ENCODE results near the gene TRPM8.
A peak's percentile ranks its signal among the peaks of the same experiment; 100 is the strongest.
"Not testable (repeated sequence)": the region's sequence is repeated elsewhere in the genome, so short reads cannot be mapped to it uniquely, and the experiment has no call there.

Gene TRPM8

GRCh38 chr2:233917116-233917515 lies at the start of gene TRPM8:
Gene TRPM8, plus strand, starts transcription at chr2:233917373. Its CDS starts 9,165 bp downstream, at chr2:233926538.
- no peak for DNase-seq (ENCODE audit: low read depth in 2 of 2)

GRCh38 chr2:233867993-233868532 lies 49.1 kb upstream of the TRPM8 start, which contains the start of gene MSL3B:
Gene MSL3B, minus strand, starts transcription at chr2:233868386.
- DNase-seq (ENCODE audit: low read depth in 2 of 2), result peak; percentile 9 to 32

GRCh38 chr2:233871432-233871831 lies 45.7 kb upstream of the TRPM8 start:
- no peak for DNase-seq (ENCODE audit: low read depth in 2 of 2)

GRCh38 chr2:233872125-233872524 lies 45.0 kb upstream of the TRPM8 start:
- not testable (repeated sequence) for DNase-seq (ENCODE audit: low read depth in 2 of 2)

- no peak for DNase-seq (ENCODE audit: low read depth in 2 of 2)
Measured at GRCh38 chr2:233882353-233882752, 34.8 kb upstream of the TRPM8 start.

- DNase-seq (ENCODE audit: low read depth in 2 of 2), result no peak
Measured at GRCh38 chr2:233892793-233893192, 24.4 kb upstream of the TRPM8 start.

GRCh38 chr2:233896253-233896652 lies 20.9 kb upstream of the TRPM8 start:
- DNase-seq (ENCODE audit: low read depth in 2 of 2), result not testable (repeated sequence)

GRCh38 chr2:233901367-233901766 lies 15.8 kb upstream of the TRPM8 start:
- no peak for DNase-seq (ENCODE audit: low read depth in 2 of 2)

GRCh38 chr2:233901884-233902283 lies 15.3 kb upstream of the TRPM8 start:
- DNase-seq (ENCODE audit: low read depth in 2 of 2), result no peak

- no peak for DNase-seq (ENCODE audit: low read depth in 2 of 2)
Measured at GRCh38 chr2:233905945-233906344, 11.2 kb upstream of the TRPM8 start.

- DNase-seq (ENCODE audit: low read depth in 2 of 2), result no peak
Measured at GRCh38 chr2:233907627-233908026, 9.5 kb upstream of the TRPM8 start.

GRCh38 chr2:233912691-233913423 lies 4.3 kb upstream of the TRPM8 start:
- no peak for DNase-seq (ENCODE audit: low read depth in 2 of 2)

- no peak for DNase-seq (ENCODE audit: low read depth in 2 of 2)
Measured at GRCh38 chr2:233915128-233915527, 2.0 kb upstream of the TRPM8 start.

GRCh38 chr2:233919319-233919718 lies 2.1 kb downstream of the TRPM8 start:
- DNase-seq (ENCODE audit: low read depth in 2 of 2), result no peak

- no peak for DNase-seq (ENCODE audit: low read depth in 2 of 2)
Measured at GRCh38 chr2:233919938-233920337, 2.8 kb downstream of the TRPM8 start.

- no peak for DNase-seq (ENCODE audit: low read depth in 2 of 2)
Measured at GRCh38 chr2:233922471-233922870, 5.3 kb downstream of the TRPM8 start.

- no peak for DNase-seq (ENCODE audit: low read depth in 2 of 2)
Measured at GRCh38 chr2:233925402-233925801, 8.2 kb downstream of the TRPM8 start.

GRCh38 chr2:233926806-233927205 lies 9.6 kb downstream of the TRPM8 start:
- no peak for DNase-seq (ENCODE audit: low read depth in 2 of 2)

GRCh38 chr2:233928594-233929351 lies 11.6 kb downstream of the TRPM8 start:
- DNase-seq (ENCODE audit: low read depth in 2 of 2), result no peak

- DNase-seq (ENCODE audit: low read depth in 2 of 2), result no peak
Measured at GRCh38 chr2:233929352-233930022, 12.3 kb downstream of the TRPM8 start.

- DNase-seq (ENCODE audit: low read depth in 2 of 2), result no peak
Measured at GRCh38 chr2:233934524-233934923, 17.4 kb downstream of the TRPM8 start.

- no peak for DNase-seq (ENCODE audit: low read depth in 2 of 2)
Measured at GRCh38 chr2:233935426-233935825, 18.3 kb downstream of the TRPM8 start.
